Stromal cell of bone marrow (primary cell): ENCODE data around the gene MARS2.
"Not testable (repeated sequence)": the region's sequence is repeated elsewhere in the genome, so short reads cannot be mapped to it uniquely, and the experiment has no call there.

Experiments
- DNase-seq: peaks from one replicate; pipeline ENCODE4 v3.0.0-alpha.2; 2012; ENCODE audit warnings: low read depth

MARS2 gene

GRCh38 chr2:197706839-197707207 lies 1.7 kb downstream of the MARS2 start:
- DNase-seq: no peak

- peak; percentile 40 for DNase-seq
These were observed 2.4 kb downstream of the MARS2 start for GRCh38 chr2:197707316-197708213.

- no peak for DNase-seq
These were observed 3.2 kb downstream of the MARS2 start for GRCh38 chr2:197708331-197708730.

- not testable (repeated sequence) for DNase-seq
These were observed 4.0 kb downstream of the MARS2 start for GRCh38 chr2:197709140-197709539.

GRCh38 chr2:197710424-197711042 lies 5.4 kb downstream of the MARS2 start:
- no peak for DNase-seq

- DNase-seq: no peak
These were observed 6.4 kb downstream of the MARS2 start for GRCh38 chr2:197711578-197711977.

- DNase-seq: no peak
These were observed 8.1 kb downstream of the MARS2 start for GRCh38 chr2:197713271-197713670.

- DNase-seq: no peak
These were observed 12.7 kb downstream of the MARS2 start for GRCh38 chr2:197717863-197718262.

GRCh38 chr2:197727011-197727410 lies 21.8 kb downstream of the MARS2 start:
- no peak for DNase-seq

GRCh38 chr2:197728555-197729544 lies 23.7 kb downstream of the MARS2 start:
- not testable (repeated sequence) for DNase-seq

GRCh38 chr2:197740200-197740599 lies 35.0 kb downstream of the MARS2 start:
- no peak for DNase-seq
